SJCRH30 (cell line): ENCODE measurements around the gene GLS. TPM values are rescaled to one million over a fixed set of nuclear protein-coding genes. Genes with fewer than 3 reads are reported as not detected.

Experiments
- DNase-seq, 2 experiments: peaks; one replicate each; pipeline ENCODE4 v3.0.0-alpha.2; 2015 to 2020
- H3K27ac ChIP-seq: fragments of 250-450 bp; sonication (Bioruptor Pico); 2 replicates; pipeline ENCODE4 v1.5.1; 2020; ENCODE audit warnings: mild to moderate bottlenecking, moderate library complexity
- H3K27me3 ChIP-seq: fragments of 250-450 bp; sonication (Bioruptor Pico); 2 replicates; pipeline ENCODE4 v1.5.1; 2020; ENCODE audit warnings: mild to moderate bottlenecking, moderate library complexity
- H3K36me3 ChIP-seq: fragments of 250-450 bp; sonication (Bioruptor Pico); 2 replicates; pipeline ENCODE4 v1.5.1; 2020; ENCODE audit warnings: mild to moderate bottlenecking, moderate library complexity
- H3K4me1 ChIP-seq: fragments of 250-450 bp; sonication (Bioruptor Pico); 2 replicates; pipeline ENCODE4 v1.5.1; 2020; ENCODE audit warnings: mild to moderate bottlenecking, moderate library complexity
- H3K4me3 ChIP-seq: fragments of 250-450 bp; sonication (Bioruptor Pico); 2 replicates; pipeline ENCODE4 v1.5.1; 2020; ENCODE audit warnings: mild to moderate bottlenecking, moderate library complexity
- H3K9me3 ChIP-seq: fragments of 250-450 bp; sonication (Bioruptor Pico); replicated peaks from 2 replicates; pipeline ENCODE4 v1.5.1; 2020; ENCODE audit warnings: mild to moderate bottlenecking, moderate library complexity
- total RNA-seq: library from RNA; depleted of rRNA; stranded (reverse); fragments of >200 nt; shearing (Covaris generic); gene quantifications from 2 replicates; pipeline ENCODE4 v1.2.3, GENCODE V29; 2014; rRNA removed

Gene GLS
- 243 and 283 TPM in 2 replicates for total RNA-seq

- Histone ChIP-seq H3K4me1 (peaks cover 31% of the 10 kb centered on the region), H3K27me3 (no peaks in the 10 kb centered on the region), H3K36me3 (peaks cover 27% of the 10 kb centered on the region), H3K4me3 (peak within 1 kb of the TSS; percentile 80), H3K27ac (peak within 1 kb of the TSS; percentile 64), H3K9me3 (no peaks in the 10 kb centered on the region)
- peak; percentile 100 for DNase-seq
Observed at GRCh38 chr2:190880378-190881083, at the start of gene GLS. Gene GLS, plus strand, starts transcription at chr2:190880821. Its CDS starts 264 bp downstream, at chr2:190881085.

GRCh38 chr2:190831941-190832340, 48.7 kb upstream of the GLS start:
- Histone ChIP-seq H3K27ac (no peak overlapping the region), H3K4me1 (peaks cover 20% of the 10 kb centered on the region), H3K27me3 (no peaks in the 10 kb centered on the region), H3K9me3 (peaks cover 13% of the 10 kb centered on the region; the same call in 1 of the 2 replicates), H3K4me3 (no peak overlapping the region), H3K36me3 (no peaks in the 10 kb centered on the region)
- no peak for DNase-seq

- no peaks in the 10 kb centered on the region for H3K36me3 ChIP-seq
- H3K27me3 ChIP-seq = no peaks in the 10 kb centered on the region
- DNase-seq = no peak
- no peak overlapping the region for H3K4me3 ChIP-seq
- peaks cover 39% of the 10 kb centered on the region for H3K4me1 ChIP-seq
- no peaks in the 10 kb centered on the region for H3K9me3 ChIP-seq
- H3K27ac ChIP-seq = peak overlapping the region; percentile 9; the same call in 1 of the 2 replicates
Observed at GRCh38 chr2:190834890-190835208, 45.8 kb upstream of the GLS start.

GRCh38 chr2:190835303-190835930, 45.2 kb upstream of the GLS start:
- Histone ChIP-seq H3K9me3 (no peaks in the 10 kb centered on the region), H3K27ac (peak overlapping the region; percentile 9; the same call in 1 of the 2 replicates)
- DNase-seq = peak; percentile 70 to 72

GRCh38 chr2:190836767-190837166, 43.9 kb upstream of the GLS start:
- no peaks in the 10 kb centered on the region for H3K27me3 ChIP-seq
- H3K4me3 ChIP-seq = no peak overlapping the region
- H3K36me3 ChIP-seq = no peaks in the 10 kb centered on the region
- DNase-seq = peak; percentile 52 to 67
- peak overlapping the region; percentile 51 for H3K27ac ChIP-seq
- H3K9me3 ChIP-seq = no peaks in the 10 kb centered on the region
- H3K4me1 ChIP-seq = peaks cover 42% of the 10 kb centered on the region

More at GRCh38 chr2:190835303-190835930, 45.2 kb upstream of the GLS start:
- peaks cover 39% of the 10 kb centered on the region for H3K4me1 ChIP-seq
- H3K36me3 ChIP-seq = no peaks in the 10 kb centered on the region
- H3K27me3 ChIP-seq = no peaks in the 10 kb centered on the region
- H3K4me3 ChIP-seq = no peak overlapping the region

- Histone ChIP-seq H3K27ac (peak overlapping the region; percentile 51), H3K27me3 (no peaks in the 10 kb centered on the region), H3K9me3 (no peaks in the 10 kb centered on the region), H3K36me3 (no peaks in the 10 kb centered on the region), H3K4me3 (no peak overlapping the region), H3K4me1 (peaks cover 42% of the 10 kb centered on the region)
- peak; percentile 40 to 64 for DNase-seq
Observed at GRCh38 chr2:190837420-190837819, 43.2 kb upstream of the GLS start.

GRCh38 chr2:190837952-190838361, 42.7 kb upstream of the GLS start:
- H3K9me3 ChIP-seq = no peaks in the 10 kb centered on the region
- peak overlapping the region; percentile 51 for H3K27ac ChIP-seq
- H3K4me1 ChIP-seq = peaks cover 42% of the 10 kb centered on the region
- H3K27me3 ChIP-seq = no peaks in the 10 kb centered on the region
- no peak overlapping the region for H3K4me3 ChIP-seq
- peak in 1 of 2 experiments; percentile 50 for DNase-seq
- no peaks in the 10 kb centered on the region for H3K36me3 ChIP-seq

GRCh38 chr2:190838492-190838910, 42.1 kb upstream of the GLS start:
- H3K27ac ChIP-seq = peak overlapping the region; percentile 51
- no peaks in the 10 kb centered on the region for H3K36me3 ChIP-seq
- no peaks in the 10 kb centered on the region for H3K27me3 ChIP-seq
- DNase-seq = peak; percentile 47 to 55
- peaks cover 42% of the 10 kb centered on the region for H3K4me1 ChIP-seq
- H3K4me3 ChIP-seq = no peak overlapping the region
- no peaks in the 10 kb centered on the region for H3K9me3 ChIP-seq

GRCh38 chr2:190840569-190841172, 40.0 kb upstream of the GLS start:
- Histone ChIP-seq H3K36me3 (no peaks in the 10 kb centered on the region), H3K4me1 (peaks cover 33% of the 10 kb centered on the region), H3K27me3 (no peaks in the 10 kb centered on the region), H3K4me3 (no peak overlapping the region), H3K9me3 (0 out of 2 replicates have a peak, but pooled peaks cover 4% of the 10 kb centered on the region), H3K27ac (no peak overlapping the region)
- DNase-seq = peak in 1 of 2 experiments; percentile 57

- DNase-seq = no peak
- Histone ChIP-seq H3K4me3 (no peak overlapping the region), H3K27me3 (no peaks in the 10 kb centered on the region), H3K9me3 (0 out of 2 replicates have a peak, but pooled peaks cover 4% of the 10 kb centered on the region), H3K4me1 (peaks cover 23% of the 10 kb centered on the region), H3K27ac (no peak overlapping the region), H3K36me3 (no peaks in the 10 kb centered on the region)
Observed at GRCh38 chr2:190841707-190842505, 38.7 kb upstream of the GLS start.

- DNase-seq = no peak
- Histone ChIP-seq H3K27me3 (no peaks in the 10 kb centered on the region), H3K36me3 (no peaks in the 10 kb centered on the region), H3K4me3 (no peak overlapping the region), H3K9me3 (0 out of 2 replicates have a peak, but pooled peaks cover 4% of the 10 kb centered on the region), H3K4me1 (peaks cover 15% of the 10 kb centered on the region), H3K27ac (no peak overlapping the region)
Observed at GRCh38 chr2:190842606-190843104, 38.0 kb upstream of the GLS start.

- H3K27ac ChIP-seq = no peak overlapping the region
- H3K4me3 ChIP-seq = no peak overlapping the region
- no peaks in the 10 kb centered on the region for H3K36me3 ChIP-seq
- H3K27me3 ChIP-seq = no peaks in the 10 kb centered on the region
- H3K9me3 ChIP-seq = 0 out of 2 replicates have a peak, but pooled peaks cover 4% of the 10 kb centered on the region
- no peak for DNase-seq
- peaks cover 3% of the 10 kb centered on the region; the same call in 1 of the 2 replicates for H3K4me1 ChIP-seq
Observed at GRCh38 chr2:190843890-190844699, 36.5 kb upstream of the GLS start.

- no peaks in the 10 kb centered on the region for H3K27me3 ChIP-seq
- no peaks in the 10 kb centered on the region for H3K36me3 ChIP-seq
- no peak overlapping the region for H3K27ac ChIP-seq
- no peak for DNase-seq
- peaks cover 3% of the 10 kb centered on the region; the same call in 1 of the 2 replicates for H3K4me1 ChIP-seq
- H3K9me3 ChIP-seq = 0 out of 2 replicates have a peak, but pooled peaks cover 4% of the 10 kb centered on the region
- H3K4me3 ChIP-seq = no peak overlapping the region
Observed at GRCh38 chr2:190844700-190845401, 35.8 kb upstream of the GLS start.
